NCI-H524 (cell line): ENCODE measurements around the gene FCRLB.
"Not testable (repeated sequence)": the region's sequence is repeated elsewhere in the genome, so short reads cannot be mapped to it uniquely, and the experiment has no call there.

Source experiments
- DNase-seq, 2 experiments: peaks; one replicate each; lab custom pipeline; 2025; lab: John Stamatoyannopoulos, UW

The FCRLB gene, protein sequence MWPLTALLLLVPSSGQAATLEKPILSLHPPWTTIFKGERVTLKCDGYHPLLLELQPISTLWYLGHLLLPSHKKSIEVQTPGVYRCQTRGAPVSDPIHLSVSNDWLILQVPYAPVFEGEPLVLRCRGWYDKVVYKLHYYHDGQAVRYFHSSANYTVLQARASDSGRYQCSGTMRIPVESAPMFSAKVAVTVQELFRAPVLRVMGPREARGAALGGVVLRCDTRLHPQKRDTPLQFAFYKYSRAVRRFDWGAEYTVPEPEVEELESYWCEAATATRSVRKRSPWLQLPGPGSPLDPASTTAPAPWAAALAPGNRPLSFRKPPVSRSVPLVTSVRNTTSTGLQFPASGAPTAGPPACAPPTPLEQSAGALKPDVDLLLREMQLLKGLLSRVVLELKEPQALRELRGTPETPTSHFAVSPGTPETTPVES

DNA sequence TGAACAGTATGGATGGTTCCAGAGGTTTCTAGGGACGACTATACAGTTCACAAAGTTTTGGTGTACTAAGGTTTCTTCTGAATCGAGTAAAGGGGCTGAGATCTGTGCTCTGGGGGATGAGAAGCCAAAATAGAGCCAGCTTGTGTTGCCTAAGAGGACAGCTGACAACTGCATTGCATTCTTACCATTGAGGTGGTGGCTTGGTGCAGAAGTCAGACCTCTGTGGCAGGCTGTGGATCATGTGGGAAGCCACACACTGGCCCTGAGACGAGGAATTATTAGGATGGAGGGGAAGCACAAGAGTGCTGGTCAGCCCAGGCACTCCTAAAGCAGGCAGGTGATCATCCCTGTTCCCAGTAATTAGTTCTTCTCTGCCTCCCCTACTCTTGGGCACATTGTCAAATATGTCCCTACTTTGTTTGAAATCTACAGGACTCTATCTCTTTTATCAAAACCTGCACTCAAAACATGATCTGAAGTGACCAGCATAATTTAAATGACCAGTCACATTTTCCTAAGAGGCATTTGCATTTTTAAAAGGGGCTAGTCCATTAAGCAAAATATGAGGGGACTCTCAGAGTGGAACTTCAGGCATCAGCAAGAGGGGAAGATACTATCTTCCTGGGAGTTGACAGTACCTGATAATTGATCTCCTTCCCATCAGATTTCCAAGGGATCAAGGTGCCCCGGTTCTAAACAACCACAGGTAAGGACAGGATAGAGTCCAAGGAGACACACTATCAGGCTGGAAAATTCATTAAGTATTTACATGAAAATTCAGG is at the start of gene FCRLB:
TSS of gene FCRLB (plus strand) at position 589 of the 782 bp plus-strand sequence. CDS start 1,129 bp downstream, outside the sequence.
- no peak for DNase-seq

DNA sequence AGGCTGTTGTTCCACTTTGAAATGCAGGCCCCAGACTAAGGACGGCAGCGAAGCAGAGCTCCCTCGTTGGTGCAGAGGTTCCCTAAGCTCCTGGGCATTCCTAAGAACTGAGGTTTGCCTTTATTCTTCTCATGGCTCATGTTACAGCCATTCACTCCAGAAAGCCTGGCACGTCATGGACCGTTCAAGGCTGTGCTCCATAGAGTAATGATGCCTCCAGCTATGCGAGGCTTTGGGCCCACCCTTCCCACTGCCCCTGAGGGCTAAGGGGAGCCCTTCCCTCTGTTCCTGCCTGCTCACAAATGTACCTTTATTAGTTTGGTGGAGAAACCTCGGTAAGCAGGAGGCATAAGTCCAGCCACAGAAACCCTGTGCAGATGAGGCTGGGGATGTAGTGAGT is 47.9 kb upstream of the FCRLB start:
- DNase-seq, result not testable (repeated sequence)

DNA sequence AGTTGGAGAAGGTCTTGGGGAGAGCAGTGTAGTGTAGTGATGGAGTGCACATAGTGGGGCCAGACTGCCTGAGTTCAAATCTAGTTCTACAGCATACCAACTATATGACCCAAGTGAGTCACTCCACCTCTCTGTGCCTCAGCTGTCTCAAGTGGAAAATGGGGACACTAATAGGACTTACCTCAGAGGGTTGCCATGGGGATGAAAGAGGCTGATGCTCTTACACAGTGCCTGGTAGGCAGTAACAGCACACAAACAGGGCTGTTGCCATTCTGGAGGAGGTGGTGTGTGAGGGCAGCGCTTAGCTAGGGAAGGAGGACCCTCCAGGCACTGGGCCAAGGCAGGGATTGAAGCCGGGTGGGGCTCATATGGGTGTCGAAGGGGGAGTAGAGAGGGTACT is 46.9 kb upstream of the FCRLB start:
- not testable (repeated sequence) for DNase-seq

DNA sequence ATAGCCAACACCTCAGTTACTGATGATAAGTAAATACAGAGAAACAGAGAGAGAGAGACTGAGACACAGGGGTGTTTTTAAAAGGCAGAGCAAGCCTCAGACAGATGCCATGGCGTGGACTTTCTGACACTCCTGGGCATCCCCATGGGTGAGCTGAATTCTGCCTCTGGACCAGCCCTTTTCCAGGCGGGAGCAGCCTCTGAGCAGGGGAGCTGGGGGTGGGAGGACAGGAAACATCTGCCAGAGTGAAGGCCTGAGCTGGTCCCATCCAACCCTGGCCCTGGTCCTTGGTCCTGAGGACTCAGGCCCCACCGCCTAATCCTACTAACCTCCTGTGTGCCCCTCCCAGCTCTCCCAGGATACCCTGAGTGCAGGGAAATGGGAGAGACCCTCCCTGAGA is 46.4 kb upstream of the FCRLB start:
- DNase-seq, result not testable (repeated sequence)

DNA sequence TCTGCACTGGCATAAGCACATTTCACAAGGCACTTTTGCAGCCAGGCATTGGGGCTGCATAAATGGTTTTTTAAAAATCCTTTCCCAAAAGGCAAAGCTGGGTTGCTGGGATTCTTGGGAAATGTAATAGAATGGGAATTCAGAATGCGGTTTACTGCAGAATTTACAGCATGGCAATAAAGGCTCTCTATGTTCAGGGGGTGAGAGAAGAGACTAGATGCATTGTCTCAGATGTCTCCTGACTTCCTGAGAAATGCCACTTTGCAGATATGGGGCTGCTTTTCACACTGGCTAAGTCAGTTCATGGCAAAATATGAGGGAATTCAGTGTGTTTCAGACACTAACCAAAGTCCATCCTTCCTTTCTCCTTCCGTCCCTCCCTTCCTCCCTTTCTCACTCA is 44.9 kb upstream of the FCRLB start:
- no peak for DNase-seq

DNA sequence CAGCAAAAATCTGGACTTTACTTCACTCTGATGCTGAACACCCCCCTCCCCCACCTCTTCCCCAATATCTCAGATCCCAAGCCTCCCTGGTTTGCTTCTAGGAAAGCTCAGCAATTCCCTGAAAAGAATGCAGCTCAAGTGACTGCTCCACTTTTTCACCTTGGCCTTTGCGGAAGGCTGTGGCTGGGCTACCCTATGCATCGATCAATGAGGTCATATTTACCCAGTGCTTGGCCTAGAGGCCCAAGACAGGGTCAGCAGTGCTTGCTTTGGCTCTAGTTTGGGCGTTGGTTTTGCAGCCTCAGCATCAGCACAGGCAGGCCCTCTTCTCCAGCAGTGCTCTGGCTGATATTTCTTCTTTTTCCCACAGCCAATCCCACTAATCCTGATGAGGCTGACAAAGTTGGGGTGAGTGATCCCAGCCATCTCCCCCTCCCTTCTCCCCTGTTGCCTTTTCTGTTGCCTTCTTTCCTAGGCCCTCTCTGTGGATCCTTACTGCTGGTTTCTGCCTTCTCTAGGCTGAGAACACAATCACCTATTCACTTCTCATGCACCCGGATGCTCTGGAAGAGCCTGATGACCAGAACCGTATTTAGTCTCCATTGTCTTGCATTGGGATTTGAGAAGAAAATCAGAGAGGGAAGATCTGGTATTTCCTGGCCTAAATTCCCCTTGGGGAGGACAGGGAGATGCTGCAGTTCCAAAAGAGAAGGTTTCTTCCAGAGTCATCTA is 44.2 kb upstream of the FCRLB start:
- no peak for DNase-seq

DNA sequence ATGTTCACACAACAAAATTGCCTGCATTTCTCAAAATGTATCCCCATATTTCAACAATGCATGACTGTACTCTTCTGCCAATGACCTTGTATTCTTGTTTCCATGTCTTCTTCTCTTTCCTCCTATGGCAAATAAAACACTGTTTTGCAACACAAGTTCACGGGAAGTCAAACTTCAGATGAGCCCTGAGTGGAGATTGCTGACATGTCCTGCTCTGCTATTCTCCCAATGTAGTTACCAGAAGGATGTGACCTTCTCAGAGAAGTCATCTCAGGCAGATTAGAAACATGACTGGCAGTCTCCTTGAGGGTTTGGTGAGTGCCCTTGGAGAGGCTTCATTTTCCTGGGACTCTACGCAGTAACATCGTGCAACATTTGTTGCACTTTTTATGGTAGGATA is 42.8 kb upstream of the FCRLB start:
- no peak for DNase-seq

DNA sequence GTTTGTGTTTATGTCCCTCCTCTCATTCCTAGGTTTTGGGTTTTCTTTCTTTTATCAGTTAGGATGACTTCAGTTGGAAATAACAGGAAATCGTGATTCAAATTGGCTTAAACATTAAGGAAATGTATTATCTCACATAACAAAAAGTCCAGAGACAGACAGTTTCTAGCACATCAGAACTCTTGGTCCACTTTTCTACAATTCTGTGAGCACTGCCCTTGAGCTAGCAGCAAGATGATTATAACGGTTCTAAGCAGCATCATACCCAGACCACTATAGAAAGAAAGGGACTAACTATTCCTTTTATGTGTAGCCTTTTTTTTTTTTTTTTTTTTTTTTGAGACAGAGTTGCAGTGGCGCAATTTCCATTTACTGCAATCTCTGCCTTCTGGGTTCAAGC is 39.5 kb upstream of the FCRLB start:
- DNase-seq, result no peak

DNA sequence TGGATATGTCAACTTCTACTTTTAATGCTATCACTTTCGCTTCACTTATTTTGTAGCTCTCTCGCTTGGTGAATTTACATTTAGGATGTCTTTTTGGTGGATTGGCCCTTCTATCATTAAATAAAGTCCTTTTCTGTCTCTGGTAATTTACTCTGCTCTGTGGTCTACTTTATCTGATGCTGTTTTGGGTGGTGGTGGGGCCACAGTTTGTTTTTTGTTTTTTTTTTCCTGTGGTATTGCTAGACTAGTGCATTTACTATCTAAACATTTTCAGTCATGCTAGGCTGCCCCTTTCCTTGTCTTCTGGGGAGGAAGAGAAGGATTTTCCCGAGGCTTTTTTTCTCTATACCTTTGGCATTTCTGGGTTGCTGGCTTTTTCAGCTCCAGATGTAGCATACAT is 32.4 kb upstream of the FCRLB start:
- DNase-seq, result no peak

DNA sequence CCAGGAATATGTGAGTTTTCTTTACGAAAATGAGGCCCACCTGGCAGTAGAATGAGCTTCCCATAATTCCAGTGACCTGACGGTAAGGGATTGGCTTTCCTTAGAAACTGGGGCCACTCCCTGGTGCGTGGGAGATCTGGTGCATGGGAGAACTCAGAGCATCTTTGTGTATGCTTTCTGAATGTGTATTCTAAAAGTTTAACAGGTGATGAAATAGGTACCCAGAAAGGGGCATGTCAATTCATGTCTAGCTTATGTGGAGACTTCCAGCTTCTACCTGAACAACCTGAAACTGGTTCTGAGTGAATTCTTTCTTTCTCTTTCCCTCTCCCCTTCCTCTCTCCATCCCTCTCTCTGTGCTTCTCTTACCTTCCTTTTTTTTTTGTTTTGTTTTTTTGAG is 29.5 kb upstream of the FCRLB start:
- no peak for DNase-seq

DNA sequence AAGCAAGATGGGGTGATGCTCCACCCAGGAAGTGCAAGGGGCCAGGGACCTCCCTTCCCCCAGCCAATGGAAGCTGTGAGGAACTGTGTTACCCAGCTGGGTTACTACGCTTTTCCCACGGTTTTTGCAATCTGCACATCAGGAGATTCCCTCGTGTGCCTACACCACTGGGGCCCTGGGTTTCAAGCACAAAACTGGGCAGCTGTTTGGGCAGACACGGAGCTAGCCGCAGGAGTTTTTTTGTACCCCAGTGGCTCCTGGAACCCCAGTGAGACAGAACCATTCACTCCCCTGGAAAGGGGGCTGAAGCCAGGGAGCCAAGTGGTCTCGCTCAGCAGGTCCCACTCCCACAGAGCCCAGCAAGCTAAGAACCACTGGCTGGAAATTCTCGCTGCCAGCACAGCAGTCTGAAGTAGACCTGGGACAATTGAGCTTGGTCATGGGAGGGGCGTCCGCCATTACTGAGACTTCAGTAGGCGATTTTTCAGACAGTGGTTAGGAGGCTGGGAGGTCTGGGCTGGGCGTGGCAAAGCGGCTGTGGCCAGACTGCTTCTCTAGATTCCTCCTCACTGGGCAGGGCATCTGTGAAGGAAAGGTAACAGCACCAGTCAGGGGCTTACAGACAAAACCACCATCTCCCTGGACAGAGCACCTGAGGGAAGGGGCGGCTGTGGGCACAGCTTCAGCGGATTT is 28.2 kb upstream of the FCRLB start:
- DNase-seq, result not testable (repeated sequence)

DNA sequence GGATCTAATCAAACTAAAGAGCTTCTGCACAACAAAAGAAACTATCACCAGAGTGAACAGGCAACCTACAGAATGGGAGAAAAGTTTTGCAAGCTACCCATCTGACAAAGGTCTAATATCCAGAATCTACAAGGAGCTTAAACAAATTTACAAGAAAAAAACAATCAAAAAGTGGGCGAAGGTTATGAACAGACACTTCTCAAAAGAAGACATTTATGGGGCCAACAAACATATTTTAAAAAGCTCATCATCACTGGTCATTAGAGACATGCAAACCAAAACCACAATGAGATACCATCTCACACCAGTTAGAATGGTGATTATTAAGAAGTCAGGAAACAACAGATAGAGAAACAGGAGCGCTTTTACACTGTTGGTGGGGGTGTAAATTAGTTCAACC is 23.0 kb upstream of the FCRLB start:
- not testable (repeated sequence) for DNase-seq

DNA sequence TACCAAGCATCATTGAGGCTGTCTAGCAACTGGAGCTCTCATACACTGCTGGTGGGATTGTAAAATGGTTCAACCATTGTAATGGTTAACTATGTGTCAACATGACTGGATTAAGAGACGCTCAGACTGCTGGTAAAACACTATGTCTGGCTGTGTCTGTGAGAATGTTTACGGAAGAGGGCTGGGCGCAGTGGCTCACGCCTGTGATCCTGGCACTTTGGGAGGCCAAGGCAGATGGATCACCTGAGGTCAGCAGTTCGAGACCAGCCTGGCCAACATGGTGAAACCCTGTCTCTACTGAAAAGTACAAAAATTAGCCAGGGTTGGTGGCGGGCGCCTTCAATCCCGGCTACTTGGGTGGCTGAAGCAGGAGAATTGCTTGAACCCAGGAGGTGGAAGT is 19.1 kb upstream of the FCRLB start:
- no peak for DNase-seq

DNA sequence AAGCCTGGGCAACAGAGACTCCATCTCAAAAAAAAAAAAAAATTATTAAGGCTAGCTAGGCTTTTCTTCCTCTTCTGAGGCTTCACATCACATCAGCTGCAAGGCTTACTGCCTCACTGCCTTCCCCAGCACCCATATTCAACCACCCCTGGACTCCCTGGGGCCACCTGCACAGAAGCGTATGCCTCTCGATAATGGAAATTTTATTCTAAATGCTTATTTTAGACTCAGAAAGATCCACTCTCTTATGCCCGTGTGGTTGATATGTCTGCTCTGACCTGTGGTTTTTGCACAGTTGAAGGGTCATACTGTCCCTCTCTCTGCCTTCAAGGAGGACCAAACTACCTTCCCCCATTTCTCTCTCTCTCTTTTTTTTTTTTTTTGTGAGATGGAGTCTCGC is 15.8 kb upstream of the FCRLB start:
- DNase-seq, result no peak

DNA sequence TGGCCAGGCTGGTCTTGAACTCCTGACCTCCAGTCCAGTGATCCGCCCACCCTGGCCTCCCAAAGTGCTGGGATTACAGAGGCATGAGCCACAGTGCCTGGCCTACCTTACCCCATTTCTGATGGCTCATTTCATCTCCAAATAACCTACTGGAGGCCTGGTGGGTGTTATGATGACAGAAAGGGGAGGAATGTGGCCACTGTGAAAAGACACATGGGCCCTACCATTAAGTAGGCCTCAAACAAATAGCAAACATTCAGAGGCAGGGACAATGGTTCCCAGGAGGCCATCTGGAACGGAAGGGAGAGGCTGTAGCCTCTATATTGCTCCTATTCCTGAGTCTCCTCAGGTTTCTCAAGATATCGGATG is 15.2 kb upstream of the FCRLB start:
- DNase-seq, result no peak

DNA sequence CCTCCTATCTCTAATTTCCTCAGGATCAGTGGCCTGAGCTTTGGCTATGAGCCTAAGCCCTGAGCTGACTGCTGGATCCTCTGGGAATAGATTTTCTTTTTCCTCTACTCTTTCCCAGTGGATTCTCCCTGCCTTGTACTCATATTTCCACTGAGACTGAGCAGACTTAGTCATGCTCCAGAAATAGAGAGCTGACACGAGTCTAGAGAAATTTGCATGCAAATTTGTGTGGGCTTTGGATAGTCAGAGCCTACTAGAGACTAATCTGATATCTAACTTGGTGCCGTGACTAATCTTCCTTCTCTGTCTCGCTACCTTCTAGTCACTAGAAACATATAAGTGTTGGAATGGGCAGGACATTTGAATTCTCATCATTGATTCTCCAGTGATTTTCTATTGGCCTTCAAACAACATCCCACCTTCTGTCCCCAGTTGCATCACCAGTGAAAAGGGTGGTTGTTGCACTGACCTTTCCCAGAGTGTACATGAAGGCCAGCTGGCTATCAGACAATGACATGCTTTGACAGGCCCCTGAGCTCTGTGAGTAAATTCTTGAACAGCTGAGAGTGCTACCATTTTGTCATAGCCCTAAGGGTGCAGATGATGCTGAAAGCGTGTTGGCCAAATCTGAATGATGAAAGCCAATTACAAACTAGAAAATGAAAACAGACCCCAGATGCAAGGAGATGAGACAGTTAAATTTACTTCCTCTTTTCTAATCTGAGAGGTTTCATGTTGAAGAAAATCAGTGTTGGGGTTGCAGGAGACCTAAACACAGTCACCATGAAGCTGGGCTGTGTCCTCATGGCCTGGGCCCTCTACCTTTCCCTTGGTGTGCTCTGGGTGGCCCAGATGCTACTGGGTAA is 14.6 kb upstream of the FCRLB start, which contains the start of gene FCRLA:
TSS of gene FCRLA (plus strand) at position 748 of the 866 bp plus-strand sequence. CDS start at position 784, 36 bp downstream.
- DNase-seq, result no peak

DNA sequence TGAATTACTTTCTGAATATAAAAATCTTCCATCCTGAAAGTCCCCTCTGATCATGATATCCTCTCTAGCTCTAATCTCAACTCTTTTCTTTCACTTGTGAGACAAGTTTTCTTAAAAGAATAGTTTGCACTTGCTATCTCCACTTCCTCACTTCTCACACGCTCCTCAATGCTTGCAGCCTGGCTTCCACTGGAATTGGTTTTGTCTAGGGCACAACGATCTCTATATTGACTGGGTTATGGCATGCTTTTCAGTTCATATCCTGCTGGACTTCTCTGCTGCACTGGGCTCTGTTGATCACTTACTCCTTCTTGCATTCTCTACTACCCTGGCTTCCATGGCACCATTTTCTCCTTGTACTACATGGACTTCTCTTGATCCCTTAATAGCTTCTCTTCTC is 13.8 kb upstream of the FCRLB start:
- DNase-seq, result no peak

DNA sequence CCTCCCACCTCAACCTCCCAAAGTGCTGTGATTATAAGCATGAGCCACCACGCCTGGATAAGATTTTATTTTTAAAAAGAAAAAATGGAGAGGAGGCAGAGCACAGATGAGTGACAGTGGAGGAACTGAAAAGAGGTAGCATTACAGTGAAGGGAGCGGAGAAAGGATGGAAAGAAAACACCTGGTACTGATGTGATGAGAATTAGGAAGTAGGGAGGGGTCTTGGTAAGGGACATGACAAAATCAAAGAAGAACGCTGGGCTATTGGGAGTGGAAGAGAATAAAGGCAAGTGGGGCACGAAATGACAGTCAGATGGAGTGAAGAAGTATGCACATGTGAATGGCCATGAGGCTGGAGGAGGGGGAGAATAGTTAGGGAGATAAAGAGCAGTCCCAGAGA is 12.0 kb upstream of the FCRLB start:
- DNase-seq, result no peak

DNA sequence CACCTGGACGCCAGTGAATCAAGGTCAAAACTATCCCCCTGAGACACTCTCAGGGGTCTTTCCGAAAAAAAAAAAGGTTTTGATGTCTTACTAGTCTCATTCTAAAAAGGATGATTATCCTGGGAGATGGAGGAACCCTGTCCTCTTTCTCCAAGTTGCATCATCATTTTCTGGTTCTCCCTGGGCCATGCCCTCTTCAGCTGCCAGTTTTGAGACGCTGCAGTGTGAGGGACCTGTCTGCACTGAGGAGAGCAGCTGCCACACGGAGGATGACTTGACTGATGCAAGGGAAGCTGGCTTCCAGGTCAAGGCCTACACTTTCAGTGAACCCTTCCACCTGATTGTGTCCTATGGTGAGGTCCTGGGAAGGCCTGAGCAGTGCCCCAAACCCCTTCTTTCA is 10.8 kb upstream of the FCRLB start:
- no peak for DNase-seq

DNA sequence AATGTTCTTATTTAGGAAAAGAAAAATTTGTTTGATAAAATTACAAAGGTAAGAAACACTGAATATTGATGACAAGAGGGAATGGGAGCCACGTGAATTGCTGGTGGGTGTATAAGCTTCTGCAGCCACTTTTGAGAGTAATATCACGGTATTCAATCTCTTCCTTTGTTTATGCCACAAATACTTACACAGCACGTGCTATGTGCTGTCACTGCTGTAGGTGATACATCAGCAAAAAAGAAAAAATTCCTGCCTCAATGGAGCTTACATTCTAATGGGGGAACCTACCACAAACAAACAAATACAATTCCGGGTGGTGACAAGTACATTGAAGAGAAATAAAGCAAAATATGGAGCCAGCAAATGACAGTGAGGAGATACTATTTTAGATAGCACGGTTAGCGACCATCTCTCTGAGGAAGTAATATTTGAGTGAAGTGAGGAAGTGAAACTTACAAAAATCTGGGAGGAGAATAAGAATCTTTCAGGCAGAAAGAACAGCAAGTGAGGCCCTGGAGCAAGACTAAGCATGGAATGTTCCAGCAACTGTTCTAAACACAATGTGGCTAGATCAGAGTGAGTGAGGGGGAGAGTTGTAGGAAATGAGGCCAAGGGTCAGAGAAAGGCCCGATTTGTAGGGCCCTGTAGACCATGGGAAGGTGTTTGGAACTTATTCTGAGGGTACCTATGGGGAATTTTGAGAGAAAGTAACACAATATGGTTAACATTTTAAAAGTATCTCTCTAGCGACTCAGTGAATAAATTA is 2.6 kb upstream of the FCRLB start:
- no peak for DNase-seq
